PC-3 (cell line): ENCODE results near the gene NAPB.

ENCODE experiments used
- EZH2 ChIP-seq: fragments of 300-600 bp; sonication (generic); IDR thresholded peaks from one replicate; pipeline ENCODE4 v1.6.1; 2017; ENCODE audit warnings: antibody characterized with exemption, mild to moderate bottlenecking, low read length; ENCODE audit not compliant: unreplicated experiment
- EZH2phosphoT487 ChIP-seq: fragments of 300-600 bp; sonication (generic); IDR thresholded peaks from 2 replicates; pipeline ENCODE4 v1.6.1; 2018; ENCODE audit warnings: mild to moderate bottlenecking, antibody characterized with exemption, low read length, borderline replicate concordance
- TF ChIP-seq, protein P1 (sequence below): fragments of 300-600 bp; sonication (generic); conservative IDR thresholded peaks from 2 replicates; pipeline ENCODE4 v1.5.1; 2017; ENCODE audit warnings: antibody characterized with exemption, low read depth, mild to moderate bottlenecking, low read length

DNA sequence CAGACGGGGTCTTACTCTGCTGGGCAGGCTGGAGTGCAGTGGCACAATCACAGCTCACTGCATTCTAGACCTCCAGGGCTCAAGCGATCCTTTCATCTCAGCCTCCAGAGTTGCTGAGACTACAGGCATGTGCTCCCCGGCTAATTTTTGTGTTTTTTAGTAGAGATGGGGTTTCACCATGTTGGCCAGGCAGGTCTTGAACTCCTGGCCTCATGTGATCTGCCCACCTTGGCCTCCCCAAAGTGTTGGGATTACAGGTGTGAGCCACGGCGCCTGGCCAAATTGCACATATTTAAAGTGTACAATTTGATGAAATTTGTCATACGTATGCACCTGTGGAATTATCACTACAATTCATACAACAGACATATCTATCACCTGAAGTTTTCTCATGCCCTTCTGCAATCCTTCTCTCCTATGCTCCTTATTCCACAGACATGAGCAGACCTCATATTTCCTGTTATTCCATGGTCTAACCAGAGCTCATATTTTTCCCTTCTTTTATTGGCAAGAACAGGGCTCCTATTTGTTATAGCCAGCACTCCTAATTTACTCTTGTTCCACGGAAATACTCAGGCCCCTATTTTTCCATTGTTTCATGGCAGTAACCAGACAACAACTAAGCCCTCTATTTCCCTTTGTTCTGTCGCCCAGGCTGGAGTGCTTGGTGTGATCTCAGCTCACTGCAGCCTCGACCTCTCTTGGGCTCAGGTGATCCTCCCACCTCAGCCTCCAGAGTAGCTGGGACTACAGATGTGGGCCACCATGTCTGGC, 16.0 kb upstream of the NAPB start:
- TF ChIP-seq, protein P1, sequence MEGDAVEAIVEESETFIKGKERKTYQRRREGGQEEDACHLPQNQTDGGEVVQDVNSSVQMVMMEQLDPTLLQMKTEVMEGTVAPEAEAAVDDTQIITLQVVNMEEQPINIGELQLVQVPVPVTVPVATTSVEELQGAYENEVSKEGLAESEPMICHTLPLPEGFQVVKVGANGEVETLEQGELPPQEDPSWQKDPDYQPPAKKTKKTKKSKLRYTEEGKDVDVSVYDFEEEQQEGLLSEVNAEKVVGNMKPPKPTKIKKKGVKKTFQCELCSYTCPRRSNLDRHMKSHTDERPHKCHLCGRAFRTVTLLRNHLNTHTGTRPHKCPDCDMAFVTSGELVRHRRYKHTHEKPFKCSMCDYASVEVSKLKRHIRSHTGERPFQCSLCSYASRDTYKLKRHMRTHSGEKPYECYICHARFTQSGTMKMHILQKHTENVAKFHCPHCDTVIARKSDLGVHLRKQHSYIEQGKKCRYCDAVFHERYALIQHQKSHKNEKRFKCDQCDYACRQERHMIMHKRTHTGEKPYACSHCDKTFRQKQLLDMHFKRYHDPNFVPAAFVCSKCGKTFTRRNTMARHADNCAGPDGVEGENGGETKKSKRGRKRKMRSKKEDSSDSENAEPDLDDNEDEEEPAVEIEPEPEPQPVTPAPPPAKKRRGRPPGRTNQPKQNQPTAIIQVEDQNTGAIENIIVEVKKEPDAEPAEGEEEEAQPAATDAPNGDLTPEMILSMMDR = no peak
- no peak for TF ChIP-seq EZH2
- TF ChIP-seq EZH2phosphoT487 = no peak
